AG09309 (cell line): ENCODE data around the gene TMEM88.

Source experiments
- DNase-seq: peaks from one replicate; pipeline ENCODE4 v3.0.0-alpha.2; 2010; ENCODE audit warnings: low read depth
- H3K4me3 ChIP-seq: 2 replicates; pipeline ENCODE4 v1.5.1; 2011; ENCODE audit warnings: mild to moderate bottlenecking, low read depth, low read length, moderate library complexity; ENCODE audit not compliant: control insufficient read depth
- TF ChIP-seq, protein P1 (sequence below): IDR thresholded peaks from 2 replicates; pipeline ENCODE4 v1.5.1; 2011; ENCODE audit warnings: mild to moderate bottlenecking, low read depth, low read length, inconsistent platforms; ENCODE audit not compliant: insufficient read depth, control insufficient read depth; ENCODE audit errors: missing control alignments

TMEM88 gene

DNA sequence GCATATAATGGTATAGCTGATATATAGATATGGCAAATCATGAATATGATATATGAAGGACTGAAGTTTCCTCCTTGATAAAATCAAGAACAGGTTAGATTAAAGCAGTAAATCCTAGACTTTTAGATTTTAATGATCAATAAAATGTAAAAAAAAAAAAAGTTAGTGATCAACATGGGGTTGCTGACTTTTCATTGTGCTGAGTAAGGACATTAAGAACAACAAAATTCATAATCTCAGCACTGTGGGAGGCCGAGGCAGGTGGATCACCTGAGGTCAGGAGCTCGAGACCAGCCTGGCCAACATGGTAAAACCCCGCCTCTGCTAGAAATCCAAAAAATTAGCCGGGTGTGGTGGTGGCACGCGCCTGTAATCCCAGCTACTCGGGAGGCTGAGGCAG lies 23.4 kb downstream of the TMEM88 start:
- TF ChIP-seq, protein P1, sequence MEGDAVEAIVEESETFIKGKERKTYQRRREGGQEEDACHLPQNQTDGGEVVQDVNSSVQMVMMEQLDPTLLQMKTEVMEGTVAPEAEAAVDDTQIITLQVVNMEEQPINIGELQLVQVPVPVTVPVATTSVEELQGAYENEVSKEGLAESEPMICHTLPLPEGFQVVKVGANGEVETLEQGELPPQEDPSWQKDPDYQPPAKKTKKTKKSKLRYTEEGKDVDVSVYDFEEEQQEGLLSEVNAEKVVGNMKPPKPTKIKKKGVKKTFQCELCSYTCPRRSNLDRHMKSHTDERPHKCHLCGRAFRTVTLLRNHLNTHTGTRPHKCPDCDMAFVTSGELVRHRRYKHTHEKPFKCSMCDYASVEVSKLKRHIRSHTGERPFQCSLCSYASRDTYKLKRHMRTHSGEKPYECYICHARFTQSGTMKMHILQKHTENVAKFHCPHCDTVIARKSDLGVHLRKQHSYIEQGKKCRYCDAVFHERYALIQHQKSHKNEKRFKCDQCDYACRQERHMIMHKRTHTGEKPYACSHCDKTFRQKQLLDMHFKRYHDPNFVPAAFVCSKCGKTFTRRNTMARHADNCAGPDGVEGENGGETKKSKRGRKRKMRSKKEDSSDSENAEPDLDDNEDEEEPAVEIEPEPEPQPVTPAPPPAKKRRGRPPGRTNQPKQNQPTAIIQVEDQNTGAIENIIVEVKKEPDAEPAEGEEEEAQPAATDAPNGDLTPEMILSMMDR: no peak
- no peak overlapping the region for H3K4me3 ChIP-seq
- no peak for DNase-seq

DNA sequence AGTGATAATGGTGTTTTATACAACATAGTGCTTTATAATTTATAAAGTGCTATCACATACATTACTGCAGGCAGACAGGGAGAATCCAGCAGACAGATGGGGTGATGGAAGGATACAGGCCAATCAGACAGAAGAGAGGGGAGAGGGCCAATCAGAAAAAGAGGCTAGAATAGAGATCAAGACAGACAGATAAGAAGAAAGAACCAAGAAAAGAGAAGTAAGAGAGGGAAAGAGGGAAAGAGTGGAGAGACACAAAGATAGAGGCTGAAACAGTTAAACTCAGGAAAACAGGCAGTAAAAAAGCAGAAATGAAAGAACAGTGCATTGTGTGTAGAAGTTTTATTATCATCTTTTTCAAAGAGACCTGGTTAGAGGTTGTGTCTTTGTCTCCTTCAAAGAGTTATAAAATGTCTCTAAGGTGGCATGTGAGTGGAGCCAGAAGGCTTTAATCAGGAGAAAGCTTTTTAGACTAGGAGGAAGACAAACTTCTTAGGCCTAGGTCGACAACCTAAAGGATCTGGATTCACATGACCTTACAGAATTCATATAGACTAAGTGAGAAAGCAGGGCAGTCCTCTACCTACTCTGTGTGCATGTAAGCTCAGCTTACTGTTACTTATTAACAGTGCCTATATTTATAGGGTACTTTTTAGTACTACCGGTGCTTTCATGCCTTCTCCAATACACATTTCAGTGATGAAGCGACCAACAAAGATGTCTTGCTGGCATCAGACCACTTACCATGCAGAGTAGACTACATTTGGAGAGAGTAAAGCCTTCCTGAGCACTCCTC lies 25.4 kb downstream of the TMEM88 start:
- no peak for DNase-seq
- H3K4me3 ChIP-seq: no peak overlapping the region
- TF ChIP-seq, protein P1: no peak

DNA sequence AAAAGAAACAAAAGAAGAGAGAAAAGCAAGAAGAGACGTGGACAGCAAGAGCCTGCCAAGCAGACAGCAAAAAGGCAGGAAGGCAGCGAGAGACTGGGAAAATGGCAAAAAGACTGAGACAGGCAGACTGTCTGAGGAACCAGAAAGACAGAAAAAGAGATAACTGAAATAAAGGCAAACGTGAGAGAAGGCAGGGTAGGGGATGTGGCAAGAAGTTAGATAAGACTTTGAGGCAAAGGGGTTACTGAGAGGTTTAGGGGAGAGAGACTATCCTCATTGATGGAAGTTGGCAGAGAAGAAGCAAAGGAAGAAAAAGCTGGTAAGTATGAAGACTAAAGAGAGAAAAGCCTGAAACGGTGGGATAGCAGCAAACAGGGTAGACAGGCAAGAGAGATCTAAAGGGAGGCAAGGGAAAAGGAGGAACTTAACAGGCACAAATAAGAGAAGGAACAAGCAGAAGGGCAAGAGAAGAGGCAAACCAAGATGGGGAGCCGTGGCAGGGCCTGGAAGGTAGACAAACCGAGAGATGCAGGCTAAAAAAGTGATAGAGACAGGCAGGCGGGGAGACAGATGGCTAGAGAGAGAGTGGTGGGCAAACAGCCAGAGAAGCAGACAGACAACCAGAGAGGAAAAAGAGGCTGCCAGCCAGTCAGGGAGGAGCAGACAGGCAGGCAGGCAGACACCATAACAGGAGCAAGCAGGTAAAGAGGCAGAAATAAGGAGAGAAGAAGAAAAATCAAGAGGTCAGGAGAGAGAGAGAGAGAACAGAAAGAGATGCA lies 26.6 kb downstream of the TMEM88 start:
- TF ChIP-seq, protein P1: no peak
- DNase-seq: no peak
- no peak overlapping the region for H3K4me3 ChIP-seq

DNA sequence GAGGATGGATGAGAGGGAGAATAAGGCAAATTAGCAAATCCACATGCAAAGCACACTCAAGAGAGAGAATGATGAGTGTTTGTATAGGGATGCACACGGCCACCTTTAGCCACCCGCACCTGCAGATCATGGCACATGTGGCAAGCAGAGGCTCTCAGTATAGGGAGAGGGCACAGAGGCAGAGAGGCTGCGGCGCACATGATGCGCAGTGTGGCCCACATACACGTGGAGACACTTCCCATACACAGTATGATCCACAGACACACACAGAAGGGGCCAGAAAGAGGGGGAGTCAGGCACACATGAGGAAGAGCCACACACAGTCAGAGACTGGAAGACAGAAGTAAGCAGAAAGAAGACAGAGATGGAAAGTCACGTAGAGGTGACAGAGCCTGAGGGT lies 27.2 kb downstream of the TMEM88 start:
- H3K4me3 ChIP-seq: no peak overlapping the region
- TF ChIP-seq, protein P1: no peak

DNA sequence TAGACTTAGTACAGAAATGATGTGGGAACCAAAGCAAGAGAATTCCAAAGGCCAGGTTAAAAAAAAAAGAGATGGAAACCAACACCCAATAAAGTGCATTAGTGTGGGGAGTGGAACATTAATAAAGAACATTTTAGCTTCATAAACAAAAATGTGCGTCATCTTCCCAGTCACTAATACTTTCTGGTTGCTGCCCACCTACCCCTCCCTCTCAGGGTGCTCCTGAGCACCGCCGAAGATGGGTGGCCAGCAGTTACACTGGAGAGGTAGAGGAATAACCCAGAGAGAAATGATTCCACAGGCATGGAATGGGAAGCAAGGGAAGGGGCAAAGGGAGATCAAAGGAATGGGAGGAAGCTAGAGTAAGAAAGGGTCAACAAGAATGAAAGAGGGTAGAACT lies 27.8 kb downstream of the TMEM88 start:
- TF ChIP-seq, protein P1: no peak
- DNase-seq: no peak
- H3K4me3 ChIP-seq: no peak overlapping the region

More for the DNA sequence above, 27.2 kb downstream of the TMEM88 start:
- no peak for DNase-seq

DNA sequence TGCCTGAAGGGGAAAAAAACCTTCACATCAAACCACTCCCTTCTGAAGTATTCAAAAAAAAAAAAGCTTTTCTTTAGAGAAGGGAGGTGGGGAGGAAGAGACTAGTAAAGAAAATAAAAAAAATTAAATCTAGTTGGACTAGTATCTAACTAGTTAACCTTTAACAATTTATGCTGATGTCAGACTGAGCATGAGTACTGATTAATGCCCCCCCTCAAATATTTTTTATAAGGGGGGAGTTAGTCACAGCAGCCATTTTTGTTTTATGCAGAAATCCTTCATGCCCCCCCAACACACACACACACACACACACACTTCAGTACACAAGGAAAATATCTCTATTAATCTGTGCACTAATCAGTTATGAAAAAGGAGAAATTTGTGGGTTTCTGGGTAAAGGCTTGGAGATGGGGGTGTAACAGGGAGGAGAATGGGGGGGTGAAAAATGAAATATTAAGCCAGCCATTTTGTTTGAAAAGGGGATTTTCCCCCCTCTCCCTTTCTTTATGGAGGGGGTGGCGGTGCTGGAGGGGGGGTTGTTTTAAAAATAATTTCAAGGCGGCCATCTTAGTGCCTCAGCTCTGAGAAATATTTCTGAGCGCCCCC lies 29.0 kb downstream of the TMEM88 start:
- H3K4me3 ChIP-seq: peak overlapping the region; percentile 52
- no peak for DNase-seq
- TF ChIP-seq, protein P1: no peak
